Measurements from ENCODE around the gene GPC6. TPM values are rescaled to one million over a fixed set of nuclear protein-coding genes. Genes with fewer than 3 reads are reported as not detected.

GPC6 gene
- total and polyA plus RNA-seq, 9 of the 15 experiments (the other 6 are each of a cell fraction or from before 2014, with no cell fraction given), result under 0.01 to 0.20 (median 0.01) TPM; not detected in 4

- TF ChIP-seq ZNF830 (CRISPR knock-in tag; IDR thresholded peaks at IDR 0.05) (no peak), SOX6 (IDR thresholded peaks at IDR 0.05) (no peak), ERF (CRISPR knock-in tag; IDR thresholded peaks at IDR 0.05) (no peak)
Measured at GRCh38 chr13:93965587-93965986, 739.0 kb downstream of the GPC6 start (continued).

- Histone ChIP-seq H3K9me1 (ENCODE audit: control insufficient read depth, insufficient read depth, low read length) (no peaks in the 10 kb centered on the region), H3K9ac (ENCODE audit: insufficient read depth in 1 of 2, low read depth in 2 of 2, low read length in 2 of 2) (no peak overlapping the region), H3K36me3 (ENCODE audit: control insufficient read depth, insufficient read depth, low read length) (no peaks in the 10 kb centered on the region), H3K4me1 (replicated peaks in 1 of 2; ENCODE audit: control insufficient read depth in 2 of 2, insufficient read depth in 2 of 2, low read length in 2 of 2) (no peaks in the 10 kb centered on the region), H3K79me2 (ENCODE audit: control insufficient read depth, insufficient read depth, low read length) (no peaks in the 10 kb centered on the region), H2AFZ (ENCODE audit: low read depth, low read length) (no peak overlapping the region), H3K4me2 (ENCODE audit: insufficient read depth, low read length) (no peak overlapping the region), H3K27ac (ENCODE audit: extremely low read depth, low read depth, low read length) (no peak overlapping the region), H3K4me3 (no peak overlapping the region), H3K27me3 (ENCODE audit: control insufficient read depth in 2 of 2, insufficient read depth in 2 of 2, low read length in 2 of 2) (no peaks in the 10 kb centered on the region), H4K20me1 (replicated peaks; ENCODE audit: control insufficient read depth, insufficient read depth, low read length) (no peaks in the 10 kb centered on the region), H3K9me3 (replicated peaks; ENCODE audit: control insufficient read depth, insufficient read depth, low read depth, low read length) (no peaks in the 10 kb centered on the region)
- ChIA-PET POLR2A (no interaction called here), CTCF (ENCODE audit: low intra/inter-chr PET ratio) (no interaction called here)
- no TSS peak for BruUV-seq (replicated peaks)
- intact Hi-C loops (cut with micrococcal nuclease) (no loop called here), in situ Hi-C loops (cut with MboI) (no loop called here)
- DNase-seq (ENCODE audit: extremely low read depth in 1 of 4, low spot score in 3 of 4) (no peak), ATAC-seq (no peak), FAIRE-seq (no peak)
- TF ChIP-seq ZNF347 (CRISPR knock-in tag; IDR thresholded peaks at IDR 0.05; ENCODE audit: low read depth), result no peak
- TF ChIP-seq HIVEP1 (CRISPR knock-in tag; IDR thresholded peaks at IDR 0.05), result no peak
- TF ChIP-seq CUX1 (CRISPR knock-in tag; IDR thresholded peaks at IDR 0.05), result no peak
- TF ChIP-seq ZNF830 (CRISPR knock-in tag; IDR thresholded peaks at IDR 0.05), result no peak
- no peak for TF ChIP-seq GABPB2 (CRISPR knock-in tag; conservative IDR thresholded peaks at IDR 0.05)
- 11% methylated on average over 1 of the region's 2 CpGs for WGBS (ENCODE audit: insufficient coverage, low coverage, missing lambda C conversion rate)
Measured at GRCh38 chr13:93966267-93966936, 739.8 kb downstream of the GPC6 start.
